ENCODE data around the gene PDE4D. TPM values are rescaled to one million over a fixed set of nuclear protein-coding genes. Genes with fewer than 3 reads are reported as not detected.

The PDE4D gene
- total and polyA plus RNA-seq, 2 experiments from 2014 or later: 4.3 to 9.7 TPM

- no peaks in the 10 kb centered on the region for H4K20me1 ChIP-seq (ENCODE audit: insufficient read depth)
- no peak overlapping the region for H3K9ac ChIP-seq
- no peak overlapping the region for H3K27ac ChIP-seq
- in situ Hi-C loops (cut with MboI): no loop called here
- H3K4me1 ChIP-seq (ENCODE audit: insufficient read depth): peaks cover 3% of the 10 kb centered on the region; the same call in 1 of the 2 replicates
- TF ChIP-seq EZH2phosphoT487 (IDR thresholded peaks at IDR 0.05; ENCODE audit: insufficient read depth, low read depth): no peak
- no peak for TF ChIP-seq EZH2 (IDR thresholded peaks at IDR 0.05; ENCODE audit: insufficient read depth, poor library complexity, severe bottlenecking)
- H3K9me2 ChIP-seq (ENCODE audit: insufficient read depth): no peaks in the 10 kb centered on the region; the same call in 1 of the 2 replicates
- WGBS, 2 experiments (ENCODE audit: low coverage in 1 of 2, low lambda C conversion rate in 2 of 2, missing lambda C conversion rate in 2 of 2): 40 to 48% methylated on average over 2 of the region's 2 CpGs
- H3K4me2 ChIP-seq (ENCODE audit: unreplicated experiment): peak overlapping the region; percentile 95
- no peaks in the 10 kb centered on the region for H3F3A ChIP-seq (ENCODE audit: insufficient read depth)
- DNase-seq: peak; percentile 3
- H3K36me3 ChIP-seq (ENCODE audit: low read depth): no peaks in the 10 kb centered on the region
- H3K27me3 ChIP-seq (replicated peaks; ENCODE audit: insufficient read depth): no peaks in the 10 kb centered on the region; the same call in 1 of the 2 replicates
- peak overlapping the region; percentile 91 for H2AFZ ChIP-seq
- no peaks in the 10 kb centered on the region for H3K9me3 ChIP-seq (ENCODE audit: low read depth)
- no peaks in the 10 kb centered on the region for H3K79me2 ChIP-seq (ENCODE audit: insufficient read depth)
- H3K4me3 ChIP-seq: peak overlapping the region; percentile 79
Observed at GRCh38 chr5:59276325-59276675, 617.2 kb downstream of the PDE4D start.

DNA sequence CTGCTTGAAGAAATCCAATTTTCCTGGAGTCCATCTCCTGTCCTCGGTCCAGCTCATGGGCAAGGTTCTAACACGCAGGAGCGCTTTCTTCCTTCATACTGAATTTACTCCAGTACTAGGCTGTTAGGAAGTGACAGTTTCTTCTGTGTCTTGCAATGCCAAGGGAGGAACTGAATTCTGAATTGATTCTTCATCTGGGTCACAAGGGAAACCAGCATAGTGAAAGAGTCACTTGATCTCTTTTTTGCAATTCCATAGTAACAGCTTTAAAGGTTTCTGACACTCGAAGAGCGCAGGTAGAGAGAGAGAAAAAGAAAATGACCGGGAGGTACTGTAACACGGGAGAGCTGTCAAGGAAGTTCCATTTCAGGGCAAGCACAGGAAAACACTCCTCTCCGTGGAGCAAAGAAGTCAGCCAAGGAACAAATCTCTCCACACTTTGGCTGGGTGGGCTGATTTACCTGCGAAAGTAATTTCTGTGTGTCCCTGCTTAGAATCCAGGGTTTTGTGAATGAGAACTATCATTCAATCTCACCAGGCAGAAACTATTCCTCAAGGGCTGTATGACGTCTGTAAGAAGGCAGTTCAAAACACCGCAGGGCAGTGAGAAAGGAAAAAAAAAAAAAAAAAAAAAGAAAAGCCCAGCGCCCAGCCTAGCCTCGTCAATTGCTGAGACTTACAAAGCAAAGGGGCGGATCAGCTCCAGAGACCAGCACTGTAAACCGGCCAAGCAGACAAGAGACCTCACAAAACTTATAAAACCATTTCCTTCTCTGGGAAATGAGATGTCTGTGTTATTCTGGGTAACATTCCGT, 617.8 kb downstream of the PDE4D start:
- TF ChIP-seq EZH2 (IDR thresholded peaks at IDR 0.05; ENCODE audit: insufficient read depth, poor library complexity, severe bottlenecking): no peak
- TF ChIP-seq EZH2phosphoT487 (IDR thresholded peaks at IDR 0.05; ENCODE audit: insufficient read depth, low read depth): no peak
- Histone ChIP-seq H3K9ac (peak overlapping the region; percentile 53), H3K4me2 (ENCODE audit: unreplicated experiment) (peak overlapping the region; percentile 95), H3K79me2 (ENCODE audit: insufficient read depth) (no peaks in the 10 kb centered on the region), H2AFZ (peak overlapping the region; percentile 91), H3K9me3 (ENCODE audit: low read depth) (no peaks in the 10 kb centered on the region), H3K4me3 (peak overlapping the region; percentile 79), H3K27me3 (replicated peaks; ENCODE audit: insufficient read depth) (no peaks in the 10 kb centered on the region; the same call in 1 of the 2 replicates), H3K36me3 (ENCODE audit: low read depth) (no peaks in the 10 kb centered on the region), H3K9me2 (ENCODE audit: insufficient read depth) (no peaks in the 10 kb centered on the region; the same call in 1 of the 2 replicates), H3K27ac (no peak overlapping the region), H4K20me1 (ENCODE audit: insufficient read depth) (no peaks in the 10 kb centered on the region), H3K4me1 (ENCODE audit: insufficient read depth) (peaks cover 3% of the 10 kb centered on the region; the same call in 1 of the 2 replicates), H3F3A (ENCODE audit: insufficient read depth) (no peaks in the 10 kb centered on the region)
- DNase-seq: peak; percentile 63
- in situ Hi-C loops (cut with MboI): no loop called here
- 2 to 3% methylated on average over 16 of the region's 16 CpGs for WGBS, 2 experiments (ENCODE audit: low coverage in 1 of 2, low lambda C conversion rate in 2 of 2, missing lambda C conversion rate in 2 of 2)

GRCh38 chr5:59275170-59275509, 618.4 kb downstream of the PDE4D start:
- in situ Hi-C loops (cut with MboI): no loop called here
- 6 to 7% methylated on average over 5 of the region's 5 CpGs for WGBS, 2 experiments (ENCODE audit: low coverage in 1 of 2, low lambda C conversion rate in 2 of 2, missing lambda C conversion rate in 2 of 2)
- no peaks in the 10 kb centered on the region for H3K36me3 ChIP-seq (ENCODE audit: low read depth)
- H2AFZ ChIP-seq: peak overlapping the region; percentile 91
- peak overlapping the region; percentile 79 for H3K4me3 ChIP-seq
- peak overlapping the region; percentile 53 for H3K9ac ChIP-seq
- no peaks in the 10 kb centered on the region for H3K9me3 ChIP-seq (ENCODE audit: low read depth)
- H3F3A ChIP-seq (ENCODE audit: insufficient read depth): no peaks in the 10 kb centered on the region
- TF ChIP-seq EZH2phosphoT487 (IDR thresholded peaks at IDR 0.05; ENCODE audit: insufficient read depth, low read depth) (no peak), EZH2 (IDR thresholded peaks at IDR 0.05; ENCODE audit: insufficient read depth, poor library complexity, severe bottlenecking) (no peak)
- peak; percentile 4 for DNase-seq
- H3K79me2 ChIP-seq (ENCODE audit: insufficient read depth): no peaks in the 10 kb centered on the region
- H3K27me3 ChIP-seq (replicated peaks; ENCODE audit: insufficient read depth): no peaks in the 10 kb centered on the region; the same call in 1 of the 2 replicates
- no peak overlapping the region for H3K27ac ChIP-seq
- no peaks in the 10 kb centered on the region for H4K20me1 ChIP-seq (ENCODE audit: insufficient read depth)
- peak overlapping the region; percentile 95 for H3K4me2 ChIP-seq (ENCODE audit: unreplicated experiment)
- H3K9me2 ChIP-seq (ENCODE audit: insufficient read depth): no peaks in the 10 kb centered on the region; the same call in 1 of the 2 replicates
- H3K4me1 ChIP-seq (ENCODE audit: insufficient read depth): peaks cover 3% of the 10 kb centered on the region; the same call in 1 of the 2 replicates

- no peaks in the 10 kb centered on the region for H3K9me3 ChIP-seq (ENCODE audit: low read depth)
- peaks cover 3% of the 10 kb centered on the region; the same call in 1 of the 2 replicates for H3K4me1 ChIP-seq (ENCODE audit: insufficient read depth)
- no peak overlapping the region for H3K9ac ChIP-seq
- H4K20me1 ChIP-seq (ENCODE audit: insufficient read depth): no peaks in the 10 kb centered on the region
- H3K36me3 ChIP-seq (ENCODE audit: low read depth): no peaks in the 10 kb centered on the region
- no peaks in the 10 kb centered on the region; the same call in 1 of the 2 replicates for H3K27me3 ChIP-seq (replicated peaks; ENCODE audit: insufficient read depth)
- no peak overlapping the region for H3K4me3 ChIP-seq
- no peak overlapping the region for H3K4me2 ChIP-seq (ENCODE audit: unreplicated experiment)
- no peaks in the 10 kb centered on the region for H3K79me2 ChIP-seq (ENCODE audit: insufficient read depth)
- in situ Hi-C loops (cut with MboI): no loop called here
- no peak overlapping the region for H3K27ac ChIP-seq
- no peak overlapping the region for H2AFZ ChIP-seq
- no peak for DNase-seq
- TF ChIP-seq EZH2phosphoT487 (IDR thresholded peaks at IDR 0.05; ENCODE audit: insufficient read depth, low read depth) (no peak), EZH2 (IDR thresholded peaks at IDR 0.05; ENCODE audit: insufficient read depth, poor library complexity, severe bottlenecking) (no peak)
- H3K9me2 ChIP-seq (ENCODE audit: insufficient read depth): no peaks in the 10 kb centered on the region; the same call in 1 of the 2 replicates
- 36 to 39% methylated on average over 4 of the region's 4 CpGs for WGBS, 2 experiments (ENCODE audit: low coverage in 1 of 2, low lambda C conversion rate in 2 of 2, missing lambda C conversion rate in 2 of 2)
- no peaks in the 10 kb centered on the region for H3F3A ChIP-seq (ENCODE audit: insufficient read depth)
Observed at GRCh38 chr5:59274106-59274636, 619.4 kb downstream of the PDE4D start.

All from GM23248 (cell line).